GM15510 (cell line): ENCODE data around the gene GPR42.

Source experiments
- POLR2A ChIP-seq: IDR thresholded peaks from 3 replicates; pipeline ENCODE4 v1.6.1; 2011; ENCODE audit warnings: borderline replicate concordance; ENCODE audit not compliant: insufficient read length; ENCODE audit errors: extremely low read depth

The GPR42 gene

GRCh38 chr19:35396240-35396885, 25.5 kb downstream of the GPR42 start:
- TF ChIP-seq POLR2A: no peak

- TF ChIP-seq POLR2A: no peak
Measured at GRCh38 chr19:35397064-35397463, 26.2 kb downstream of the GPR42 start.

- TF ChIP-seq POLR2A: no peak
Measured at GRCh38 chr19:35398570-35398969, 27.7 kb downstream of the GPR42 start.

GRCh38 chr19:35399231-35399630, 28.4 kb downstream of the GPR42 start:
- TF ChIP-seq POLR2A: no peak

- TF ChIP-seq POLR2A: no peak
Measured at GRCh38 chr19:35399948-35400772, 29.3 kb downstream of the GPR42 start.

- no peak for TF ChIP-seq POLR2A
Measured at GRCh38 chr19:35400773-35401100, 29.9 kb downstream of the GPR42 start.

GRCh38 chr19:35403116-35403760, 32.4 kb downstream of the GPR42 start:
- no peak for TF ChIP-seq POLR2A

GRCh38 chr19:35404879-35405622, 34.2 kb downstream of the GPR42 start:
- no peak for TF ChIP-seq POLR2A

GRCh38 chr19:35407619-35408018, 36.8 kb downstream of the GPR42 start:
- no peak for TF ChIP-seq POLR2A

GRCh38 chr19:35408284-35409171, 37.7 kb downstream of the GPR42 start:
- no peak for TF ChIP-seq POLR2A

GRCh38 chr19:35409191-35409590, 38.3 kb downstream of the GPR42 start:
- TF ChIP-seq POLR2A: no peak

GRCh38 chr19:35410487-35410886, 39.6 kb downstream of the GPR42 start:
- TF ChIP-seq POLR2A: no peak

GRCh38 chr19:35414442-35414841, 43.6 kb downstream of the GPR42 start:
- no peak for TF ChIP-seq POLR2A

GRCh38 chr19:35416331-35416730, 45.5 kb downstream of the GPR42 start:
- TF ChIP-seq POLR2A: no peak
